ENCODE data around the gene CLN6. TPM values are rescaled to one million over a fixed set of nuclear protein-coding genes. Genes with fewer than 3 reads are reported as not detected.
"Not testable (repeated sequence)": the region's sequence is repeated elsewhere in the genome, so short reads cannot be mapped to it uniquely, and the experiment has no call there.

CLN6 gene
- total RNA-seq, 1 donor from 2014 or later = 31.5 TPM

DNA sequence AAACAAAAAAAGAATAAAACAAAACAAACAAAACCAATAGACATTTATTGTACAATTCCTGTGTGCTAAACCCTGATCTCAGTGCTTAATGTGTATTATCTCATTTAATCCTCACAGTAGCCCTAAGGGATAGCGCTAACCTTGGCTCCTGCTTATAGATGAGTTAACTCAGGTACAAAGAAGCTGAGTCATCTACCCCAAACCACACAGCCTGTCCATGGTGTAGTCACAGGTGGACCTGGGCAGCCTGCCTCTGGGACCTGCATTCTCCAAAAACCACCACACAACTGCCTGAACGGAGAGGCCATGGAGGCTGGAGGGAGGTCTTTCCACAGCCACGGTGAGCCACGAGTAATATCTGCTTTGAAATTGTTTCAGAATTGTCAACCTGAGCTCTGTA, 5.5 kb upstream of the CLN6 start:
- DNase-seq = no peak
- H3K4me3 ChIP-seq = no peak overlapping the region
- intact Hi-C loops (cut with DNase I) = no loop called here

DNA sequence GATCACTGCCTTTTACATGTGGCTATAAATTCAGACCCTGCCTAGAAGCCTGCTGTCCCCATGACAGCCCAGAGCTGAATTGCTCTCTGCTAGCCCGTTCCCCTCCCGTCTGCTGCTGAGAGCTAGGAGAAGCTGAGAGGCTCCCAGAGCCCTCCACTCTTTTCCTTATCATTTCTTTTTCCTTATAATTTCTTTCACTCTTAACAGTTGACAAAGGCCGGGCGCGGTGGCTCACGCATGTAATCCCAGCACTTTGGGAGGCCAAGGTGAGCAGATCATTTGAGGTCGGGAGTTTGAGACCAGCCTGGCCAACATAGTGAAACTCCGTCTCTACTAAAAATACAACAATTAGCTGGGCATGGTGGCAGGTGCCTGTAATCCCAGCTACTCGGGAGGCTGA, 5.0 kb upstream of the CLN6 start:
- H3K36me3 ChIP-seq; H3K4me1 ChIP-seq; H3K9me3 ChIP-seq; DNase-seq; H3K4me3 ChIP-seq; ATAC-seq; intact Hi-C loops (cut with DNase I); H3K27me3 ChIP-seq; H3K27ac ChIP-seq: not testable (repeated sequence)

More for the DNA sequence above, 5.5 kb upstream of the CLN6 start:
- H3K27ac ChIP-seq = no peak overlapping the region
- H3K27me3 ChIP-seq = no peaks in the 10 kb centered on the region
- TF ChIP-seq, protein P1, sequence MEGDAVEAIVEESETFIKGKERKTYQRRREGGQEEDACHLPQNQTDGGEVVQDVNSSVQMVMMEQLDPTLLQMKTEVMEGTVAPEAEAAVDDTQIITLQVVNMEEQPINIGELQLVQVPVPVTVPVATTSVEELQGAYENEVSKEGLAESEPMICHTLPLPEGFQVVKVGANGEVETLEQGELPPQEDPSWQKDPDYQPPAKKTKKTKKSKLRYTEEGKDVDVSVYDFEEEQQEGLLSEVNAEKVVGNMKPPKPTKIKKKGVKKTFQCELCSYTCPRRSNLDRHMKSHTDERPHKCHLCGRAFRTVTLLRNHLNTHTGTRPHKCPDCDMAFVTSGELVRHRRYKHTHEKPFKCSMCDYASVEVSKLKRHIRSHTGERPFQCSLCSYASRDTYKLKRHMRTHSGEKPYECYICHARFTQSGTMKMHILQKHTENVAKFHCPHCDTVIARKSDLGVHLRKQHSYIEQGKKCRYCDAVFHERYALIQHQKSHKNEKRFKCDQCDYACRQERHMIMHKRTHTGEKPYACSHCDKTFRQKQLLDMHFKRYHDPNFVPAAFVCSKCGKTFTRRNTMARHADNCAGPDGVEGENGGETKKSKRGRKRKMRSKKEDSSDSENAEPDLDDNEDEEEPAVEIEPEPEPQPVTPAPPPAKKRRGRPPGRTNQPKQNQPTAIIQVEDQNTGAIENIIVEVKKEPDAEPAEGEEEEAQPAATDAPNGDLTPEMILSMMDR (IDR thresholded peaks at IDR 0.05) = no peak
- peaks cover 5% of the 10 kb centered on the region for H3K4me1 ChIP-seq
- H3K9me3 ChIP-seq = no peaks in the 10 kb centered on the region
- H3K36me3 ChIP-seq = no peaks in the 10 kb centered on the region
- ATAC-seq = no peak

DNA sequence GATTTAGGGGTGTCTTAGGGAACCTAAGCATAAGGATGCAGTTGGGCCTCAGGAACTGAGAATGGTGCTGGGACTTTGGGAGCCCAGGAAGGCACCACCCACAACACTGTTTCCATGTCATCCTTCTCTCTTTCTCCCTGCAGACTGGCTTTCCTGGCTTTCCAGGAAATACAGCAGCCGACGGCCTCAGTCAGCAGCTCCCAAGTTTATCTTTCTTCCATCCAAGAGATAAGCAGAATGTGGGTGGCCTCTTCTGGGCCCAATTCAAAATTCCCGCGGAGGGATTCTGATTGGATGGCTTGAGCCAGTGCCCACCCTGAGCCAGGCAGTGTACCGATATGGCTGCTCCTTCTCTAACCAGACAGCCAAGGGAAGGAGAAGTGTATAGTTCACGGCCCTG, 4.5 kb upstream of the CLN6 start:
- Histone ChIP-seq H3K4me3 (no peak overlapping the region), H3K27me3 (no peaks in the 10 kb centered on the region), H3K27ac (no peak overlapping the region), H3K36me3 (no peaks in the 10 kb centered on the region), H3K4me1 (peaks cover 5% of the 10 kb centered on the region), H3K9me3 (no peaks in the 10 kb centered on the region)
- intact Hi-C loops (cut with DNase I) = no loop called here
- DNase-seq (no peak), ATAC-seq (no peak)
- TF ChIP-seq, protein P1 (IDR thresholded peaks at IDR 0.05) = no peak

DNA sequence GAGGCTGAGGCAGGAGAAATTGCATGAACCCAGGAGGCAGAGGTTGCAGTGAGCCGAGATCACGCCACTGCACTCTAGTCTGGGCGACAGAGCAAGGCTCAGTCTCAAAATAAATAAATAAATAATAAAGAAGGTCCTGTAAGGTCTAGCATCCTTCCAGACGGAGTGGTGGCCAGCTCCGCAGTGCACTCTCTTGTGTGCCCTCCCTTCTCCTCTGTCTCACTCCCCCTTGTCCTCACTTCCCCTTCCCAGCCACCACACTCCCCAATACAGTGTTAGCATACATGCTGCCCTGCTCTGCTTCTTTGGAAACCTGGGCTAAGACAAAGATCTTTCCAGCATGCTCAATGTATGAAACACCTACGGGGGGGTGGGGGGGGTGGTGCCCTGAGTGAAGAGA, 3.4 kb upstream of the CLN6 start:
- intact Hi-C loops (cut with DNase I) = no loop called here
- Histone ChIP-seq H3K4me1 (peaks cover 13% of the 10 kb centered on the region), H3K27ac (no peak overlapping the region), H3K36me3 (no peaks in the 10 kb centered on the region), H3K4me3 (no peak overlapping the region), H3K27me3 (no peaks in the 10 kb centered on the region), H3K9me3 (no peaks in the 10 kb centered on the region)
- TF ChIP-seq, protein P1 (IDR thresholded peaks at IDR 0.05) = no peak
- no peak for DNase-seq
- no peak for ATAC-seq

DNA sequence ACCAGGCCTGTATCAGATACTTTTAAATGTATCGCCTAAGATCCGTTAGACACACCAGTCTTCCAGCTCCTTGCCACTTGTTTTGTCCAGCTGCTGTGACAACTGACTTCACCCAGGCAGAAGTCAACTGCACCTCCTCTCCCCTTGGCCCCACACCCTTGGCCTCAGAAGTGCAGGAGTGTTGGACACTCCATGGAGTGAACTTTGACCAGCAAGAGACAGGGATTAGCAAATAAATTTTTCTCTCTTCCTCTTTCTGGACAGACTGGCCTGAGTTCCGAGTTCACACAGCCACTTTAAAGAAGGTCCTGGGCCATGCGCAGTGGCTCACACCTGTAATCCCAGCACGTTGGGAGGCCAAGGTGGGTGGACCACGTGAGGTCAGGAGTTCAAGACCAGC, 2.9 kb upstream of the CLN6 start:
- ATAC-seq = peak; percentile 13
- Histone ChIP-seq H3K36me3 (no peaks in the 10 kb centered on the region), H3K9me3 (no peaks in the 10 kb centered on the region), H3K4me3 (no peak overlapping the region), H3K27ac (no peak overlapping the region), H3K27me3 (no peaks in the 10 kb centered on the region), H3K4me1 (peaks cover 18% of the 10 kb centered on the region)
- intact Hi-C loops (cut with DNase I) = no loop called here
- TF ChIP-seq, protein P1 (IDR thresholded peaks at IDR 0.05) = no peak
- DNase-seq = no peak

DNA sequence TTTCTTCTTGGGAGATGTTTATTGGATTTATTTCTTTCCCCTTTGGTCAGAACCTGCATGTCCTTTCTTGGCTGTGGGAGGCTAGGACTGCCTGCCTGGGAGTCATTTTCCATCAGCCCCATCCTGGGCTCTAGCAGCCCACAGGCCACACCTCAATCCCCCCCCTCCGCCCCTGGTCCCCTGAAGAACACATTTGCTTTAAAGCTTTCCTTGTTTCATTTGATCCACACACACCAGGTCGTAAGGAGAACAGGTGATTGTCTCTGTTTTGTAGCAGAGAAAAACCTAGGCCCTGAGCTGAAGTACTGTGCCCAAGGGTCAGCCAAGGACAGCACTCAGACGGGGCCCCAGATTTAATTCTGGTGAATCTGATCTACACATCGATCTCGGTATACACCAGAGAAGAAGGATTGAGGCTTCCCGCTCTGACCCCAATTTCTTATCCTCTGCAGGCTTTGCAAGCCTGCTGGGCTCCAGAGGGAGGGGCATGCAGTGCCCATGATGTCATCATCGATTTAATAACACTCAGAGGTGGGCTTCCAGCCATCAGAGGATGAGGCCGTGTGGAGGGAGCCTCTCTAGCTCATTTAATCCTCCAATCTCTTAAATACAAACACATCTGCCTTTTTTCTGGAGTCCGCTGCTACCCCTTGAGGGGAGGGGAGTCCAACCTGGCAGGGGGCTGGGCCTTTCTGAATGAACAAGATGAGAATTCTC, 1.7 kb upstream of the CLN6 start:
- no peak for DNase-seq

More for the DNA sequence above, 1.7 kb upstream of the CLN6 start:
- Histone ChIP-seq H3K4me3 (no peak overlapping the region), H3K4me1 (peaks cover 18% of the 10 kb centered on the region), H3K27ac (no peak overlapping the region), H3K27me3 (no peaks in the 10 kb centered on the region), H3K9me3 (no peaks in the 10 kb centered on the region), H3K36me3 (no peaks in the 10 kb centered on the region)
- TF ChIP-seq, protein P1 (IDR thresholded peaks at IDR 0.05) = no peak
- no peak for ATAC-seq
- intact Hi-C loops (cut with DNase I) = no loop called here
